IMR-90 (cell line): ENCODE data around the gene ACCSL. TPM values are rescaled to one million over a fixed set of nuclear protein-coding genes. Genes with fewer than 3 reads are reported as not detected.
A peak's percentile ranks its signal among the peaks of the same experiment; 100 is the strongest.

Experiments used
- ATAC-seq: fragments of 200-7000 bp; cut with Tn5 transposase; 2 replicates; pipeline ENCODE4 v1.9.1; 2020; ENCODE audit warnings: low read depth, mild to moderate bottlenecking, moderate library complexity
- BruUV-seq: library from RNA; stranded (reverse); fragments of 400-500 nt; replicated peaks from 2 replicates; lab custom pipeline; 2021; lab: Mats Ljungman, UMichigan
- CTCF ChIA-PET: fragments of 300-600 bp; formaldehyde crosslinking; extraction: SDS; loops from one replicate; lab custom pipeline; 2021; ENCODE audit warnings: antibody characterized with exemption; lab: Yijun Ruan, JAX
- POLR2A ChIA-PET: fragments of 300-600 bp; sonication (Branson Sonifier 250); formaldehyde crosslinking; loops from one replicate; lab custom pipeline; 2022; ENCODE audit warnings: antibody characterized with exemption; ENCODE audit not compliant: unreplicated experiment; lab: Charles Lee
- DNase-seq: peaks from one replicate; pipeline ENCODE4 v3.0.0; 2013
- H2AFZ ChIP-seq: replicated peaks from 2 replicates; pipeline ENCODE3; 2013; ENCODE audit warnings: low read length, mild to moderate bottlenecking; ENCODE audit not compliant: poor library complexity
- H2AK5ac ChIP-seq: 2 replicates; pipeline ENCODE4 v1.6.1; 2013; ENCODE audit warnings: low read depth, low read length, inconsistent platforms
- H2AK9ac ChIP-seq: replicated peaks from 2 replicates; pipeline ENCODE3; 2013; ENCODE audit warnings: mild to moderate bottlenecking, low read depth, low read length, moderate library complexity; ENCODE audit not compliant: poor library complexity
- H2BK120ac ChIP-seq: 2 replicates; pipeline ENCODE4 v1.6.1; 2013; ENCODE audit warnings: low read depth, low read length, inconsistent platforms
- H2BK15ac ChIP-seq: 3 replicates; pipeline ENCODE4 v1.6.1; 2013; ENCODE audit warnings: low read depth, low read length, inconsistent platforms
- H2BK20ac ChIP-seq: 2 replicates; pipeline ENCODE4 v1.6.1; 2013; ENCODE audit warnings: low read depth, mild to moderate bottlenecking, inconsistent platforms, low read length, moderate library complexity
- H2BK5ac ChIP-seq: 2 replicates; pipeline ENCODE4 v1.6.1; 2013; ENCODE audit warnings: mild to moderate bottlenecking, low read depth, low read length, inconsistent platforms; ENCODE audit not compliant: poor library complexity, severe bottlenecking
- H3K14ac ChIP-seq: replicated peaks from 2 replicates; pipeline ENCODE4 v1.6.1; 2013; ENCODE audit warnings: low read depth, low read length, inconsistent platforms
- H3K18ac ChIP-seq: 2 replicates; pipeline ENCODE4 v1.6.1; 2013; ENCODE audit warnings: low read depth, low read length, control low read depth
- H3K23ac ChIP-seq: 2 replicates; pipeline ENCODE4 v1.6.1; 2013; ENCODE audit warnings: low read depth, low read length, inconsistent platforms
- H3K27ac ChIP-seq: 2 replicates; pipeline ENCODE4 v1.5.1; 2013; ENCODE audit warnings: mild to moderate bottlenecking, control low read depth, low read length; ENCODE audit not compliant: insufficient read depth
- H3K27me3 ChIP-seq: 2 replicates; pipeline ENCODE4 v1.6.1; 2013; ENCODE audit warnings: low read length; ENCODE audit not compliant: control insufficient read depth, insufficient read depth
- H3K36me3 ChIP-seq: 2 replicates; pipeline ENCODE4 v1.6.1; 2013; ENCODE audit warnings: low read length, mixed read lengths; ENCODE audit not compliant: control insufficient read depth, insufficient read depth
- H3K4ac ChIP-seq: 2 replicates; pipeline ENCODE4 v1.6.1; 2013; ENCODE audit warnings: low read depth, low read length, inconsistent platforms
- H3K4me1 ChIP-seq: 2 replicates; pipeline ENCODE4 v1.6.1; 2013; ENCODE audit warnings: low read length, mixed read lengths; ENCODE audit not compliant: control insufficient read depth, insufficient read depth
- H3K4me2 ChIP-seq: 2 replicates; pipeline ENCODE4 v1.6.1; 2013; ENCODE audit warnings: low read depth, mild to moderate bottlenecking, control low read depth, low read length, moderate library complexity
- H3K4me3 ChIP-seq: 2 replicates; pipeline ENCODE4 v1.5.1; 2013; ENCODE audit warnings: low read depth, mild to moderate bottlenecking, control low read depth, low read length, moderate library complexity; ENCODE audit not compliant: insufficient read depth
- H3K56ac ChIP-seq: 2 replicates; pipeline ENCODE4 v1.6.1; 2013; ENCODE audit warnings: low read length, inconsistent platforms; ENCODE audit not compliant: insufficient read depth; ENCODE audit errors: extremely low read depth
- H3K79me1 ChIP-seq, 2 experiments: 2 replicates each; pipeline ENCODE4 v1.6.1; 2013; ENCODE audit warnings: low read length in 2 of 2, inconsistent platforms in 1 of 2, low read depth in 1 of 2
- H3K9ac ChIP-seq: 2 replicates; pipeline ENCODE4 v1.6.1; 2013; ENCODE audit warnings: low read depth, low read length, control low read depth
- H3K9me1 ChIP-seq: 2 replicates; pipeline ENCODE4 v1.6.1; 2013; ENCODE audit warnings: low read length, inconsistent platforms; ENCODE audit not compliant: insufficient read depth
- H3K9me3 ChIP-seq: 2 replicates; pipeline ENCODE4 v1.6.1; 2013; ENCODE audit warnings: low read length; ENCODE audit not compliant: control insufficient read depth, insufficient read depth
- H4K20me1 ChIP-seq: 2 replicates; pipeline ENCODE4 v1.6.1; 2013; ENCODE audit warnings: low read length, inconsistent platforms; ENCODE audit not compliant: insufficient read depth
- H4K5ac ChIP-seq: 2 replicates; pipeline ENCODE4 v1.6.1; 2013; ENCODE audit warnings: mild to moderate bottlenecking, low read depth, low read length, control low read depth
- H4K8ac ChIP-seq, 2 experiments: 2 replicates each; pipeline ENCODE4 v1.6.1; 2013; ENCODE audit warnings: low read depth in 2 of 2, low read length in 2 of 2, control low read depth in 1 of 2, inconsistent platforms in 1 of 2
- H4K91ac ChIP-seq: 2 replicates; pipeline ENCODE4 v1.6.1; 2013; ENCODE audit warnings: low read depth, low read length, inconsistent platforms; ENCODE audit not compliant: insufficient read depth
- BHLHE40 ChIP-seq: fragments of 150-350 bp; IDR thresholded peaks from 2 replicates; pipeline ENCODE4 v1.6.1; 2016; ENCODE audit warnings: mild to moderate bottlenecking, low read depth, low read length
- CEBPB ChIP-seq: IDR thresholded peaks from 2 replicates; pipeline ENCODE4 v1.6.1; 2012; ENCODE audit warnings: low read depth, low read length, improper control_type of control experiment
- CHD1 ChIP-seq: IDR thresholded peaks from 2 replicates; pipeline ENCODE4 v1.6.1; 2012; ENCODE audit warnings: low read depth, low read length, improper control_type of control experiment
- CTCF ChIP-seq: conservative IDR thresholded peaks from 2 replicates; pipeline ENCODE4 v1.5.1; 2012; ENCODE audit warnings: mild to moderate bottlenecking, low read depth, low read length, improper control_type of control experiment
- FOS ChIP-seq: fragments of 150-350 bp; IDR thresholded peaks from 2 replicates; pipeline ENCODE4 v1.6.1; 2016; ENCODE audit warnings: low read depth, low read length
- MAFK ChIP-seq: IDR thresholded peaks from 2 replicates; pipeline ENCODE4 v1.6.1; 2012; ENCODE audit warnings: low read depth, low read length, improper control_type of control experiment
- MAZ ChIP-seq: IDR thresholded peaks from 2 replicates; pipeline ENCODE4 v1.6.1; 2012; ENCODE audit warnings: low read depth, mild to moderate bottlenecking, low read length, improper control_type of control experiment, moderate library complexity, borderline replicate concordance
- MXI1 ChIP-seq: IDR thresholded peaks from 2 replicates; pipeline ENCODE4 v1.6.1; 2012; ENCODE audit warnings: low read depth, mild to moderate bottlenecking, low read length, moderate library complexity, borderline replicate concordance
- NFE2L2 ChIP-seq: fragments of 150-350 bp; IDR thresholded peaks from 2 replicates; pipeline ENCODE4 v1.6.1; 2016; ENCODE audit warnings: low read depth, mild to moderate bottlenecking, low read length
- POLR2A ChIP-seq: IDR thresholded peaks from 2 replicates; pipeline ENCODE4 v1.6.1; 2012; ENCODE audit warnings: mild to moderate bottlenecking, low read depth, low read length
- RCOR1 ChIP-seq: IDR thresholded peaks from 2 replicates; pipeline ENCODE4 v1.6.1; 2012; ENCODE audit warnings: mild to moderate bottlenecking, low read length, improper control_type of control experiment; ENCODE audit not compliant: insufficient replicate concordance
- RFX5 ChIP-seq: IDR thresholded peaks from 2 replicates; pipeline ENCODE4 v1.8.0; 2012; ENCODE audit warnings: low read depth, mild to moderate bottlenecking, low read length, moderate library complexity
- SMC3 ChIP-seq: fragments of 150-350 bp; IDR thresholded peaks from 2 replicates; pipeline ENCODE4 v1.6.1; 2016; ENCODE audit warnings: low read depth, mild to moderate bottlenecking, antibody characterized with exemption, low read length, moderate library complexity
- USF2 ChIP-seq: fragments of 150-350 bp; IDR thresholded peaks from 2 replicates; pipeline ENCODE4 v1.6.1; 2017; ENCODE audit warnings: mild to moderate bottlenecking, antibody characterized with exemption, low read length, low read depth
- WGBS, 2 experiments: methylation state at CpG; one replicate each; pipeline versions ENCODE4 v1.1.5 to v1.1.7; 2013; ENCODE audit warnings: missing lambda C conversion rate in 2 of 2; ENCODE audit not compliant: insufficient read length in 1 of 2; ENCODE audit errors: extremely low coverage in 2 of 2; 5-methylcytosine and 5-hydroxymethylcytosine counted together
- dilution Hi-C: fragments of 300-500 bp; cut with HindIII; formaldehyde crosslinking; loops from one replicate; pipeline ENCODE4 v1.14.3; 2018; ENCODE audit warnings: low sequenced_read_pairs; ENCODE audit not compliant: unreplicated experiment
- in situ Hi-C: fragments of 300-500 bp; cut with MboI; formaldehyde crosslinking; loops from 3 replicates; pipeline ENCODE4 v1.14.3; 2019; ENCODE audit warnings: low sequenced_read_pairs, inconsistent platforms, mixed read lengths
- intact Hi-C: fragments of 100-400 bp; cut with micrococcal nuclease; formaldehyde crosslinking; loops from 2 replicates; pipeline ENCODE4 v1.10.0; 2022
- polyA plus RNA-seq, 3 experiments: library from polyadenylated mRNA; depleted of rRNA; stranded (reverse); fragments of >200 nt; gene quantifications; 2 replicates each; pipeline ENCODE4 v1.2.3, GENCODE V29; 2012; ENCODE audit warnings: low replicate concordance in 1 of 3
- total RNA-seq: library from RNA; depleted of rRNA; stranded (reverse); fragments of >200 nt; gene quantifications from 2 replicates; pipeline ENCODE4 v1.2.3, GENCODE V29; 2012
- TF ChIP-seq, protein P1 (sequence below): fragments of 150-350 bp; IDR thresholded peaks from 2 replicates; pipeline ENCODE4 v1.6.1; 2016; ENCODE audit warnings: low read depth, mild to moderate bottlenecking, low read length, moderate library complexity, borderline replicate concordance

ACCSL gene
- total and polyA plus RNA-seq, 2 of the 4 experiments (the other 2 are of a cell fraction) = not detected

GRCh38 chr11:44094260-44094868 lies 46.6 kb downstream of the ACCSL start:
- H3K14ac ChIP-seq = no peak overlapping the region
- no peak overlapping the region for H3K4me2 ChIP-seq
- no peak overlapping the region for H2BK5ac ChIP-seq
- dilution Hi-C loops (no loop called here), in situ Hi-C loops (no loop called here), intact Hi-C loops (loop anchor here (1.0 to 10.0 kb wide), 2 partner anchors 444 to 520 kb away; no protein-coding TSS in a partner anchor)
- no peak overlapping the region for H2BK15ac ChIP-seq
- no peak overlapping the region for H3K4me3 ChIP-seq
- H2AFZ ChIP-seq = no peak overlapping the region
- CTCF ChIA-PET = interaction anchor here (0.6 to 3.5 kb wide), 13 partner anchors 9 to 443 kb away, joined by 3 to 29 read pairs (median 4); no protein-coding TSS in a partner anchor
- POLR2A ChIA-PET = no interaction called here
- no peak overlapping the region for H3K23ac ChIP-seq
- no CpG with 5 or more reads among the region's 11 CpGs for WGBS, 2 experiments
- no peaks in the 10 kb centered on the region for H3K9me3 ChIP-seq
- no peak overlapping the region for H2BK20ac ChIP-seq
- H3K56ac ChIP-seq = no peak overlapping the region
- peaks cover 2% of the 10 kb centered on the region; the same call in 1 of the 2 replicates for H3K27me3 ChIP-seq
- no peaks in the 10 kb centered on the region for H3K36me3 ChIP-seq
- peaks cover 7% of the 10 kb centered on the region; the same call in 1 of the 2 replicates for H4K20me1 ChIP-seq
- peaks cover 5 to 22% of the 10 kb centered on the region in 2 experiments for H3K79me1 ChIP-seq
- BruUV-seq = no TSS peak
- no peak overlapping the region for H2BK120ac ChIP-seq
- no peak overlapping the region for H3K9ac ChIP-seq
- DNase-seq = peak; percentile 81
- 0 out of 2 replicates have a peak, but pooled peaks cover 3% of the 10 kb centered on the region for H3K4me1 ChIP-seq
- H4K5ac ChIP-seq = no peak overlapping the region
- H2AK5ac ChIP-seq = no peak overlapping the region
- H4K8ac ChIP-seq = no peak overlapping the region
- H2AK9ac ChIP-seq = no peak overlapping the region
- H3K27ac ChIP-seq = no peak overlapping the region
- no peak overlapping the region for H3K4ac ChIP-seq
- no peak overlapping the region for H4K91ac ChIP-seq
- H3K9me1 ChIP-seq = no peaks in the 10 kb centered on the region
- H3K18ac ChIP-seq = no peak overlapping the region
- 0 out of 2 replicates have a peak, but pooled peaks have one; percentile 22 for ATAC-seq
- no peak for TF ChIP-seq MXI1
- TF ChIP-seq CHD1 = no peak
- TF ChIP-seq MAFK = no peak
- TF ChIP-seq POLR2A = no peak
- TF ChIP-seq BHLHE40 = no peak
- TF ChIP-seq RFX5 = no peak
- TF ChIP-seq SMC3 = peak; percentile 59
- no peak for TF ChIP-seq NFE2L2
- no peak for TF ChIP-seq USF2
- TF ChIP-seq CEBPB = no peak
- no peak for TF ChIP-seq RCOR1
- peak; percentile 80 for TF ChIP-seq CTCF
- TF ChIP-seq FOS = no peak
- TF ChIP-seq, protein P1, sequence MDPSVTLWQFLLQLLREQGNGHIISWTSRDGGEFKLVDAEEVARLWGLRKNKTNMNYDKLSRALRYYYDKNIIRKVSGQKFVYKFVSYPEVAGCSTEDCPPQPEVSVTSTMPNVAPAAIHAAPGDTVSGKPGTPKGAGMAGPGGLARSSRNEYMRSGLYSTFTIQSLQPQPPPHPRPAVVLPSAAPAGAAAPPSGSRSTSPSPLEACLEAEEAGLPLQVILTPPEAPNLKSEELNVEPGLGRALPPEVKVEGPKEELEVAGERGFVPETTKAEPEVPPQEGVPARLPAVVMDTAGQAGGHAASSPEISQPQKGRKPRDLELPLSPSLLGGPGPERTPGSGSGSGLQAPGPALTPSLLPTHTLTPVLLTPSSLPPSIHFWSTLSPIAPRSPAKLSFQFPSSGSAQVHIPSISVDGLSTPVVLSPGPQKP = no peak
- no peak for TF ChIP-seq MAZ
